GM12864 (cell line): ENCODE results near the gene SLC33A1.
A peak's percentile ranks its signal among the peaks of the same experiment; 100 is the strongest.
"Not testable (repeated sequence)": the region's sequence is repeated elsewhere in the genome, so short reads cannot be mapped to it uniquely, and the experiment has no call there.

ENCODE experiments used
- DNase-seq: peaks from one replicate; pipeline ENCODE4 v3.0.0-alpha.2; 2011; ENCODE audit warnings: low read depth
- H3K4me3 ChIP-seq: 2 replicates; pipeline ENCODE4 v1.5.1; 2011; ENCODE audit warnings: mild to moderate bottlenecking, low read depth, low read length, control low read depth
- TF ChIP-seq, protein P1 (sequence below): IDR thresholded peaks from 2 replicates; pipeline ENCODE4 v1.5.1; 2011; ENCODE audit warnings: low read depth, mild to moderate bottlenecking, moderate library complexity, low read length, control low read depth, inconsistent platforms; ENCODE audit errors: missing control alignments

SLC33A1 gene

DNA sequence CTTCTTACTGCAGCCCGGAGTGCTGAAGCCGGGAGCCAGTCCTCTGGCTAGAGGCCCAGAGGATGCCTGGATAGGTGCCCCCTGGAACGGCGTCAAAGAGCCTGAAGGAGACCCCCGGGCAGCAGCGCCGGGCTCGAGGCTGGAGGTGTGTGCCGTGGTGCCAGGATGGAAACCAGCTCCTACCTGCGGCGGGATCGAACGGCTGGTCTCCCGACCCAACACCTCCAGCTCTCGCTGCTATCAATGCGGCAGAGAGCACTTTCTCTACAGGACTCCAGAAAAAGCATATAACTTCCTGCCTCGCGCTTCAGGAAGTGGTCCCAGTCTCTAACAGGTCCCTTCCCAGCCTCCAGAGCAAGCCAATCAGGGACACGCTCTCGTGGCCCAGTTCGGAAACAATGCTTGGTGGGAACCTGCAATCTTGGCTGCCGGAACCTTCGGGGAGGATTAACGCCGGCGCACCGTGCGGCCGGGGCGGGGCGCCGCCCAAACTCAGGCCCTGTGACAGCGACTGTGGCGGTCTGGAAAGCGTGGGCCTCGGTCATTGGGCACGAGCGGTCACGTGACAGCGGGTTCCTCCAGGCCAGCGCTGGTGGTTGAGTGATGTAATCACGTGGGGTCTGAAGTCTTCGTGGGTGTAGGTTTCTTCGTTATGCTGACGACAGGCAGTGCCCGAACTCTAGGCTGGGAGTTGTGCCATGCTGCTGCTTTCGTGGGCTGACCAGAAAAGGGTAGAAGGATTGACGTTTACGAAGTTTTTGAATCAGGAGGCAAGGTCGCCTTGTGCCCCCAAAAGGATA is at the start of gene SLC33A1:
SLC33A1 (minus strand) TSS at position 287 of the 800 bp plus-strand sequence. CDS start 430 bp downstream, outside the sequence.
- TF ChIP-seq, protein P1, sequence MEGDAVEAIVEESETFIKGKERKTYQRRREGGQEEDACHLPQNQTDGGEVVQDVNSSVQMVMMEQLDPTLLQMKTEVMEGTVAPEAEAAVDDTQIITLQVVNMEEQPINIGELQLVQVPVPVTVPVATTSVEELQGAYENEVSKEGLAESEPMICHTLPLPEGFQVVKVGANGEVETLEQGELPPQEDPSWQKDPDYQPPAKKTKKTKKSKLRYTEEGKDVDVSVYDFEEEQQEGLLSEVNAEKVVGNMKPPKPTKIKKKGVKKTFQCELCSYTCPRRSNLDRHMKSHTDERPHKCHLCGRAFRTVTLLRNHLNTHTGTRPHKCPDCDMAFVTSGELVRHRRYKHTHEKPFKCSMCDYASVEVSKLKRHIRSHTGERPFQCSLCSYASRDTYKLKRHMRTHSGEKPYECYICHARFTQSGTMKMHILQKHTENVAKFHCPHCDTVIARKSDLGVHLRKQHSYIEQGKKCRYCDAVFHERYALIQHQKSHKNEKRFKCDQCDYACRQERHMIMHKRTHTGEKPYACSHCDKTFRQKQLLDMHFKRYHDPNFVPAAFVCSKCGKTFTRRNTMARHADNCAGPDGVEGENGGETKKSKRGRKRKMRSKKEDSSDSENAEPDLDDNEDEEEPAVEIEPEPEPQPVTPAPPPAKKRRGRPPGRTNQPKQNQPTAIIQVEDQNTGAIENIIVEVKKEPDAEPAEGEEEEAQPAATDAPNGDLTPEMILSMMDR, result no peak
- DNase-seq, result peak; percentile 99
- peak within 1 kb of the TSS; percentile 90 for H3K4me3 ChIP-seq

DNA sequence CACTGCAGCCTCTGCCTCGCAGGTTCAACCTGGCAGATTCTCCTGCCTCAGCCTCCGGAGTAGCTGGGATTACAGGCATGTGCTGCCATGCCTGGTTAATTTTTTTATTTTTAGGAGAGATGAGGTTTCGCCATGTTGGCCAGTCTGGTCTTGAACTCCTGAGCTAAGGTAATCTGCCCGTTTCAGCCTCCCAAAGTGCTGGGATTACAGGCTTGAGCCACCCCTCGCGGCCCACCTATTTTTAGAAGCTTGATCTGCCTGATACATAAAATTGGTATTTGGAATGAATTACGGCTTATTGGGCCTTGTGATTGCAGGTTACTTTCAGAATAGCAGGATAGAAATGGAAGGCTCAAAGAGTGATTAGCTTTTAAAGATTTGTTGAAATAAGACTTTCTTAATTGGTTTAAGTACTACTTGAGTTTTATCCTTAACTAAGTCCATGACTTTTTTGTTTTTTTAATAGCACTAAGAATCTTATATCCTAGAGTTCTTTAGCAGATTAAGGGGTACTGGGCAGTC is 41.2 kb upstream of the SLC33A1 start:
- TF ChIP-seq, protein P1, result no peak
- no peak overlapping the region for H3K4me3 ChIP-seq
- DNase-seq, result no peak

DNA sequence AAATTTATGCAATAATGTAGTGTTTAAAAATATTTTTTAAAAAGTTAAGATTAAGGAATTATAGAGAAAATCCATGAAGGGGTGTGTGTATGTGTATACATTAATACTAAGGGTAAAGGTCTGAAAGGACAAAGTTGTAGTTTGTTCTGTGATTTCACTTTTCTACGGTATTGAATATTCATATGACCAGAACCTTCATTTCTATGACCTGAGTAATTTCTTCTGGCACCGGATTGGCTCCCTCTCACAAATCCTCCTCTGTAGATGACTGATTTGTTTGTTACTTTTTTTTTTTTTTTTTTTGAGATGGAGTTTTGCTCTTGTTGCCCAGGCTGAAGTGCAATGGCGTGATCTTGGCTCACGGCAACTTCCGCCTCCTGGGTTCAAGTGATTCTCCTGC is 37.1 kb upstream of the SLC33A1 start:
- no peak for DNase-seq
- H3K4me3 ChIP-seq, result no peak overlapping the region
- TF ChIP-seq, protein P1, result no peak

DNA sequence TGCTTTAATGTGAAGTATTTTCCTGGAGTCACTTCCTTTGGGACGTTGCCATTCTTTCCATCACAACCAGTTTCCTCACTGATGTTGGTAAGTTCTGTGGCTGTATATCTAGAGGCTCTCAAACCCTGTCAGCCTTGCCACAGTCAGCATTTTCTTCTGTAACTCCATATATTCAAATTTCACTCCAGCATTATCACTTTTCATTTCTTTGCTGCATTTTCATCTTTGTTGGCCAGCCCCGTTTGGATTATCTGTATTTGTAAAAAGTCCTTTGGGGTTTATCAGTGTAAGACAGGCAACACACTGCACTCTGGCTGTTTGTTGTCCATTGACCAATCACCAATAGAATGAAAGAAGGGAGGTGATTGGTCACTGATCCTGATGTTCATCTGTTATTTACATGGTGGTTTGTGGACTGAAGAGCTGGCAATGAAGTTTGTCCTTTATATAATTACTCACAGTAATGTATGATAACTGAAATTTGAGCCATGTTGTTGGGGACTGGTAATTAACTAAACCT is 36.5 kb upstream of the SLC33A1 start:
- DNase-seq, result no peak
- no peak overlapping the region for H3K4me3 ChIP-seq
- TF ChIP-seq, protein P1, result no peak

DNA sequence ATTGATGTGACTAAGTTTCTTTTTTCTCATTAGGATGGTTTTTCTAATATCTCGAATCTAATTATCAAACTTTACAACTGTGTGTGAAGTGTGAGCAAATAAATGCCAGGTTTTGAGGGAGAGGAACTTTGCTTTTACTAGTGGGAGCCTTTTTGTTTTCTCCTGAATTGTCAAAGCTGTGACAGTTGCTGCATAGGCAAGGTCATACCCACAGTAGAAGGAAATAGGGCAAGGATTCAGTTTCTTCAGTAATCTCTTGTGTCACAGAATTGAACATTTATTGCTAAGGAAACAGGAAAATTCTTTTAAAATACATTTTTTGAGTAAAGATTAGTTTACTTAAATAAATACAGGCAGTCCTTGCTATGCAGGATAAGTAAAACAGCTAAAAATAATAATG is 35.7 kb upstream of the SLC33A1 start:
- DNase-seq, result no peak
- no peak overlapping the region for H3K4me3 ChIP-seq
- TF ChIP-seq, protein P1, result no peak

DNA sequence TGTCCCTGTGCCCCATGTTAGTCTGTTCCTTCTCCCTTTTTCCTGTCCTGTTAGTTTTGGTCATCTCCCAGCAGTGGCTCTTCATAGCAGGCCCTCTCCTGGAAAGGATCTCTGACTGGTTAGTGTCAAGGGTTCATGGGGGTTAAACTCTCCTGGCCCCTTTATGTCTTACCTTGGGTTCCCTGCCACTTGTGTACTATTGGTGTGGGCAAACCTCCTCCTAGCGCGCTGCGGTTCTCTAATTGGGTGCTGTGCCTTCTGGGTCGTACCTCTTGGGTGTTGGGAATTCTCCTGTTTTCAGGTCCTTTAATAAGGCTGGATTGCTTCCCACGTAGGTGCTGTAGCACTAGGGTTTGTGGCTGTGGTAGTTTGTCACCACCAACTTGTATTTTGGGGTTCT is 35.0 kb upstream of the SLC33A1 start:
- TF ChIP-seq, protein P1, result no peak
- no peak overlapping the region for H3K4me3 ChIP-seq
- no peak for DNase-seq

DNA sequence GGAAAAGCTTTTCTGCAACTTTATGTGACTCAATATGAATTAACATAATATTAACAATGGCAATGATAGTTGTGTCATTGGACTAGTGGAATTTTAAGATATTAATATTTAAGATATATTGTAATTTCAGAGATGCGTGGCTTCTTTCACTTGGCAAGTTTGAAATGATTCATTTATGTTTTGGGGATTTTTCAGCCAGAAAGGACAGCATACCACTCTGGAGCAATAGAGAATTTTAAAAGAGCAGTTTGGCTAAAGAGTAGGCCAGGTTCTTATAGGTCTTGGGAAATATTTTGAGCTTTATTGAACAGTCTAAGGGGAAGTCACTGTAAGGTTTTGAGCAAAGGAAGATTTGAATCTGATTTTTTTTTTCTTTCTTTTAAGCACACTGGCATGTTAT is 32.7 kb upstream of the SLC33A1 start:
- TF ChIP-seq, protein P1, result no peak
- no peak for DNase-seq
- H3K4me3 ChIP-seq, result no peak overlapping the region

DNA sequence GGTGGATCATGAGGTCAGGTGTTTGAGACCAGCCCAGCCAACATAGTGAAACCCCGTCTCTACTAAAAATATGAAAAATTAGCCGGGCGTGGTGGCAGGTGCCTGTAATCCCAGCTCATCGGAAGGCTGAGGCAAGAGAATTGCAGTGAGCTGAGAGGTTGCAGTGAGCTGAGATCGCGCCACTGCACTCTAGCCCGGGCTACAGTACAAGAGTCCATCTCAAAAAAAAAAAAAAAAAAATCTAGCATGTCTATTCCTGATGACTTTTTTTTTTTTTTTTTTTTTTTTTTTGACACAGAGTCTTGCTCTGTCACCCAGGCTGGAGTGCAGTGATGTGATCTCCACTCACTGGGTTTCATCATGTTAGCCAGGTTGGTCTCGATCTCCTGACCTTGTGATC is 32.1 kb upstream of the SLC33A1 start:
- not testable (repeated sequence) for DNase-seq, H3K4me3 ChIP-seq
